ENCODE results near the gene PERM1. TPM values are rescaled to one million over a fixed set of nuclear protein-coding genes. Genes with fewer than 3 reads are reported as not detected.
A peak's percentile ranks its signal among the peaks of the same experiment; 100 is the strongest.

Gene PERM1
- total RNA-seq, 1 experiment from 2014 or later, result 0.47 TPM

DNA sequence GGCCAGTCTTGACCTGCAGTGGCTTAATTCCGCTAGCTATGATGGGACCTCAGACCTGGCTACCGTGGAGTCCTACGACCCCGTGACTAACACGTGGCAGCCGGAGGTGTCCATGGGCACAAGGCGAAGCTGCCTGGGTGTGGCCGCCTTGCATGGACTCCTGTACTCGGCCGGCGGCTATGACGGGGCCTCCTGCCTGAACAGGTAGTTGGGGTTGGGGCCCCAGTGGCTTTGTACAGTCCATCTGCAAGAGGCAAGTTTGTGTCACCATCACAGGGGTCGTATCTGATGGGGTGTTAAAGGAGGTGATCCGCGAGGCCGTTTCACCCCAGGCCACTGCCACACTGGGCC, 18.6 kb downstream of the PERM1 start:
- ChIA-PET POLR2A (ENCODE audit: unreplicated experiment) (no interaction called here), CTCF (no interaction called here)
- Histone ChIP-seq H3K27ac (ENCODE audit: low read length) (no peak overlapping the region), H3K79me2 (ENCODE audit: low read length) (peaks cover 22% of the 10 kb centered on the region), H4K20me1 (ENCODE audit: low read length) (no peaks in the 10 kb centered on the region), H3K4me2 (ENCODE audit: low read length) (no peak overlapping the region), H3K9me2 (replicated peaks; ENCODE audit: low read length) (no peaks in the 10 kb centered on the region), H3K36me3 (ENCODE audit: low read depth, low read length) (no peaks in the 10 kb centered on the region), H2AFZ (ENCODE audit: low read length) (no peak overlapping the region), H3K4me3 (ENCODE audit: low read length) (no peak overlapping the region), H3K27me3 (ENCODE audit: low read length) (no peaks in the 10 kb centered on the region), H3K9ac (ENCODE audit: low read length) (no peak overlapping the region), H3K9me3 (ENCODE audit: low read length) (no peaks in the 10 kb centered on the region), H3K4me1 (ENCODE audit: insufficient read depth, low read length) (peaks cover 27% of the 10 kb centered on the region), H3F3A (ENCODE audit: low read length, unreplicated experiment) (no peaks in the 10 kb centered on the region)
- ATAC-seq, result no peak
- no peak for DNase-seq
- intact Hi-C loops (cut with micrococcal nuclease), result no loop called here
- BruUV-seq (replicated peaks), result no TSS peak
- TF ChIP-seq EZH2 (IDR thresholded peaks at IDR 0.05; ENCODE audit: low read length, unreplicated experiment) (no peak), EZH2phosphoT487 (IDR thresholded peaks at IDR 0.05; ENCODE audit: borderline replicate concordance, low read length) (no peak), CTCF (conservative IDR thresholded peaks at IDR 0.05; ENCODE audit: low read depth, low read length) (no peak)

- intact Hi-C loops (cut with micrococcal nuclease), result no loop called here
- TF ChIP-seq EZH2 (IDR thresholded peaks at IDR 0.05; ENCODE audit: low read length, unreplicated experiment), result no peak
- no peak for TF ChIP-seq EZH2phosphoT487 (IDR thresholded peaks at IDR 0.05; ENCODE audit: borderline replicate concordance, low read length)
- TF ChIP-seq CTCF (conservative IDR thresholded peaks at IDR 0.05; ENCODE audit: low read depth, low read length), result no peak
- CTCF ChIA-PET, result no interaction called here
- Histone ChIP-seq H3K79me2 (ENCODE audit: low read length) (peaks cover 22% of the 10 kb centered on the region), H4K20me1 (ENCODE audit: low read length) (no peaks in the 10 kb centered on the region), H3K27ac (ENCODE audit: low read length) (no peak overlapping the region), H3K9me2 (replicated peaks; ENCODE audit: low read length) (no peaks in the 10 kb centered on the region), H3F3A (ENCODE audit: low read length, unreplicated experiment) (no peaks in the 10 kb centered on the region), H2AFZ (ENCODE audit: low read length) (no peak overlapping the region), H3K27me3 (ENCODE audit: low read length) (no peaks in the 10 kb centered on the region), H3K36me3 (ENCODE audit: low read depth, low read length) (no peaks in the 10 kb centered on the region), H3K4me1 (ENCODE audit: insufficient read depth, low read length) (peaks cover 24% of the 10 kb centered on the region), H3K4me3 (ENCODE audit: low read length) (no peak overlapping the region), H3K4me2 (ENCODE audit: low read length) (no peak overlapping the region), H3K9ac (ENCODE audit: low read length) (no peak overlapping the region), H3K9me3 (ENCODE audit: low read length) (no peaks in the 10 kb centered on the region)
- no peak for ATAC-seq
- POLR2A ChIA-PET (ENCODE audit: unreplicated experiment), result no interaction called here
- DNase-seq, result no peak
- no TSS peak for BruUV-seq (replicated peaks)
These were observed 19.3 kb downstream of the PERM1 start for GRCh38 chr1:962381-963300.

DNA sequence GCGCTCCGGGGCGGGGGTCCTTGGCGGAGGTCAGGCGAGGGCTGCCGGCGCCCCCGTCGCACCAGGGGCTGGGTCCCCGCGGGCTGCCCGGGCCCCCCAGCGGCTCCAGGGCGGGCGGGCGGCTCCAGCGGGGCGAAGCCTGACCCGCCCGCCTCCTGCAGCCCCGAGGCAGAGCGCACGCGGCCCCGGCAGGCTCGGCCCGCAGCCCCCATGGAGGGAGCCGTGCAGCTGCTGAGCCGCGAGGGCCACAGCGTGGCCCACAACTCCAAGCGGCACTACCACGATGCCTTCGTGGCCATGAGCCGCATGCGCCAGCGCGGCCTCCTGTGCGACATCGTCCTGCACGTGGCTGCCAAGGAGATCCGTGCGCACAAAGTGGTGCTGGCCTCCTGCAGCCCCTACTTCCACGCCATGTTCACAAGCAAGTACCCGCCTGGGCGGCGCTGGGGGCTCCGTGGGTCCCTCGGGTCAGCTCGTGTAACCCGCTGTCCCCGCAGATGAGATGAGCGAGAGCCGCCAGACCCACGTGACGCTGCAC, 20.7 kb downstream of the PERM1 start:
- TF ChIP-seq EZH2phosphoT487 (IDR thresholded peaks at IDR 0.05; ENCODE audit: borderline replicate concordance, low read length), result no peak
- no peak for TF ChIP-seq EZH2 (IDR thresholded peaks at IDR 0.05; ENCODE audit: low read length, unreplicated experiment)
- TF ChIP-seq CTCF (conservative IDR thresholded peaks at IDR 0.05; ENCODE audit: low read depth, low read length), result no peak
- Histone ChIP-seq H3K27me3 (ENCODE audit: low read length) (no peaks in the 10 kb centered on the region), H4K20me1 (ENCODE audit: low read length) (peaks cover 5% of the 10 kb centered on the region; the same call in 1 of the 2 replicates), H2AFZ (ENCODE audit: low read length) (no peak overlapping the region), H3K27ac (ENCODE audit: low read length) (no peak overlapping the region), H3K9me3 (ENCODE audit: low read length) (no peaks in the 10 kb centered on the region), H3F3A (ENCODE audit: low read length, unreplicated experiment) (no peaks in the 10 kb centered on the region), H3K9me2 (replicated peaks; ENCODE audit: low read length) (no peaks in the 10 kb centered on the region), H3K79me2 (ENCODE audit: low read length) (peaks cover 29% of the 10 kb centered on the region), H3K36me3 (ENCODE audit: low read depth, low read length) (peaks cover 5% of the 10 kb centered on the region), H3K4me1 (ENCODE audit: insufficient read depth, low read length) (peaks cover 22% of the 10 kb centered on the region), H3K4me2 (ENCODE audit: low read length) (peak overlapping the region; percentile 83), H3K9ac (ENCODE audit: low read length) (peak overlapping the region; percentile 48; the same call in 1 of the 2 replicates), H3K4me3 (ENCODE audit: low read length) (peak overlapping the region; percentile 70)
- intact Hi-C loops (cut with micrococcal nuclease), result no loop called here
- ChIA-PET CTCF (no interaction called here), POLR2A (ENCODE audit: unreplicated experiment) (no interaction called here)
- no TSS peak for BruUV-seq (replicated peaks)
- no peak for ATAC-seq
- DNase-seq, result no peak
